Activated T-cell treated with anti-CD3 and anti-CD28 coated beads, Interleukin-2, amount 50 U/mL, for 48 hours (primary cell): Measurements from ENCODE around the gene SAP130.
"Not testable (repeated sequence)": the region's sequence is repeated elsewhere in the genome, so short reads cannot be mapped to it uniquely, and the experiment has no call there.

ENCODE experiments used
- DNase-seq, 2 experiments: peaks; one replicate each; pipeline ENCODE4 v3.0.0-alpha.2; 2020

SAP130 gene

GRCh38 chr2:127945281-127945680, 82.6 kb downstream of the SAP130 start:
- DNase-seq = no peak

GRCh38 chr2:127943186-127943585, 84.7 kb downstream of the SAP130 start:
- no peak for DNase-seq

GRCh38 chr2:127942002-127942401, 85.9 kb downstream of the SAP130 start:
- DNase-seq = no peak

DNA sequence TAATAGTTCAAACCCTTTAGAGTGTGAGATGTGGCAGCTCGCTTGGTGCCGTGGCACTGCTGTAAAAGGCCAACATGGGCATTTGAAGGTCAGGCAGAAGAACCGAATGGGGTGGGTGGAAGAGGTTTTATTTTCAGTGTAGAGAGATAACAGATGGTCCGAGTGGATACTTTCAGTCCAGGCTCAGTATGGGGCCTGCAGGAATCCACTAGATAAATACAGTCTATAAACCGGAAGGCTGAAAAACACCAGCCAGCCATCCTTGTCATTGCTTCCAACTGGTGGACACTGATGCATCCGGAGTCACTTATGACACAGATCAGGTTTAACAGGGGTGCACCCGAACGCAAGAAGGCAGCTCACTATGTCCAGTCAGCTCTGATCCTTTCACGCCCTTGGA, 86.4 kb downstream of the SAP130 start:
- DNase-seq = no peak

GRCh38 chr2:127940641-127941040, 87.2 kb downstream of the SAP130 start:
- no peak for DNase-seq

GRCh38 chr2:127935337-127935736, 92.5 kb downstream of the SAP130 start:
- DNase-seq = no peak

DNA sequence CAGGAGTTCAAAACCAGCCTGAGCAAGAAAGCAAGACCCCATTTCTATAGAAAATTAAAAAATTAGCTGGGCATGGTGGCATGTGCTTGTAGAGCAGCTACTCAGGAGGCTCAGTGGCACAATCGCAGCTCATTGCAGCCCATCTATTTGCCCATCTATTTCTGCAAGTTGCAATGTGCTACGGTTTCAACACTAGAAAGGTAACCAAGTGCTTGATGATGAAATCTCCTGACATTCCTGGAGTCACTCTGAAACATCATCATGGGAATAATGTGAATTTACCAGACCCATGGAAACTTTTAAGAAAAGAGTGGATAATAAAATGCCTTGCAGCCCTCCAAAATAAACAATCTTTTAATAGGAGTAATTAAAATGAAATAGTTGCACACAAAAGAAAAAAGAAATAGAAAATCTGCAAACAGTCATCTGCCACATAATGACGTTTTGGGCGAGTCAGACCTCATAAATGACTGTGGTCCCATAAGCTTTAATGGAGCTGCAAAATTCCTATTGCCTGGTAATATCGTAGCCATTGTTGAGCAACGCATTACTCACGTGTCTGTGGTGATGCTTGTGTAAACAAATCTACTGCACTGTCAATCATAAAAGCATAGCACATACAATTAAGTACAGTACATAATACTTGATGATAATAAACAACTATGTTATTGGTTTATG, 95.5 kb downstream of the SAP130 start:
- no peak for DNase-seq

DNA sequence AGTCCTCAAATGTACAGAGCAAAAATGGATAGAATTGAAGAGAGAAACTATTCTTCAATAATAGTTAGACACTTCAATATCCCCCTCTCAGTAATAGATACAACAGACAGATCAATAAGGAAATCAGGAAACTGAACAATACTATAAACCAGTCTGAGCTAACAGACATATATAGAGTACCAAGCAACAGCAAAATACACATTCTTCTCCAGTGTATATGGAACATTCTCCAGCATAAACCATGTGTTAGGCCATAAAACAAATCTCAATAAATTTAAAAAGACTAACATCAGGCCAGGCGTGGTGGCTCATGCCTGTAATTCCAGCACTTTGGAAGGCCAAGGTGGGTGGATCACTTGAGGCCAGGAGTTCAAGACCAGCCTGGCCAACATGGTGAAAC, 98.4 kb downstream of the SAP130 start:
- no peak for DNase-seq

DNA sequence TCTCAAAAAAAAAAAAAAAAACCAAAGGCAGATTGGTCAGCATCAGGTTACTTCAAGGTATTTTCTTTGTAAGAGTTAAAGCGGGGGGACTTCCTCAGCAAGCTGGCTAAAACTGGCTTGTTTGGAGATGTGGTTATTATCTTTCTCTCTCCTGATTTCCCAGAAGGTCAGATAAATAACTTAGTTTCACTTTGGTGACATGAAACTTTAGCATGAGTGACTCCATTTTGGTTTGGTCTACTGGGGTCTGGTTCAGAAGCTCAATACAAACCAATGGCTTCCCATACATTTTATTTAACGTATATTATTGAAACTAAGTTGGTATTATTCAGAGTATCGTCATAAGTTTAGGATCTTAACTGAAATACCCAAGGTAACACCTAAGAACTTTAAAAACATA, 100.5 kb downstream of the SAP130 start:
- no peak for DNase-seq

GRCh38 chr2:127917916-127918315, 109.9 kb downstream of the SAP130 start:
- DNase-seq = no peak

DNA sequence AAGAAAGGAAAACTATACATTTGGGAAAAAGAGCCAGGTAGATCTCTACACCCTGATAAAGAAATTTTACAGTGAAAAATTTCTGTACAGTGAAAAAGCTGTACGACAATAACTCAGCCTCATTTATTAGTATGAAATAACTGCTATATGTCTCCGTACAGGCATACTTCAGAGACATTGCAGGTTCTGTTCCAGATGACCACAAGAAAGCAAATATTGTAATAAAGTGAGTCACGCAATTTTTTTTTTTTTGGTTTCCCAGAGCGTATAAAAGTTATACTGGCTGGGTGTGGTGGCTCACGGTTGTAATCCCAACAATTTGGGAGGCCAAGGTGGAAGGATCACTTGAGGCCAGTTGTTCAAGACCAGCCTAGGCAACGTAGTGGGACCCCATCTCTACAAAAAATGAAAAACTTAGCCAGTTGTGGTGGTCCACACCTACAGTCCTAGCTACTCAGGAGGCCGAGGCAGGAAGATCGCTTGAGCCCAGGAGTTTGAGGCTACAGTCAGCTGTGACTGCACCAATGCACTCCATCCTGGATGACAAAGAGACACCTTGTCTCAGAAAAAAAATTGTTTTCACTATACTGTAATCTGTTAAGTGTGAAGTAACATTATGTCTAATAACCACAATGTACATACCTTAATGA, 113.9 kb downstream of the SAP130 start:
- DNase-seq = no peak

GRCh38 chr2:127911737-127912136, 116.1 kb downstream of the SAP130 start:
- no peak for DNase-seq

DNA sequence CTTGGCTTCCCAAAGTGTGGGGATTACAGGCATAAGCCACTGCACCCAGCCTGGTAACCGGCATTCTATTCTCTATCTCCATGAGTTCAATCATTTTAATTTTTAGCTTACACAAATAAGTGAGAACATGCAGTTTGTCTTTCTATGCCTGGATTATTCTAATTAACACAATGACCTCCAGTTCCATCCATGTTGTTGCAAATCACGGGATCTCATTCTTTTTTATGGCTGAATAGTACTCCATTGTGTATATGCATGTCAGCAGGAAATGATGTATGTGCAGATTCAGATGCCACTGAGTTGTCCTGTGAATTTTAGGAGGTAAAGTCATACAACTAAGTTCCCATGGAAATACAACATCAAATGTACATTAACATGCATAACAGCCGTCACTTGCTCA, 117.4 kb downstream of the SAP130 start:
- no peak for DNase-seq

DNA sequence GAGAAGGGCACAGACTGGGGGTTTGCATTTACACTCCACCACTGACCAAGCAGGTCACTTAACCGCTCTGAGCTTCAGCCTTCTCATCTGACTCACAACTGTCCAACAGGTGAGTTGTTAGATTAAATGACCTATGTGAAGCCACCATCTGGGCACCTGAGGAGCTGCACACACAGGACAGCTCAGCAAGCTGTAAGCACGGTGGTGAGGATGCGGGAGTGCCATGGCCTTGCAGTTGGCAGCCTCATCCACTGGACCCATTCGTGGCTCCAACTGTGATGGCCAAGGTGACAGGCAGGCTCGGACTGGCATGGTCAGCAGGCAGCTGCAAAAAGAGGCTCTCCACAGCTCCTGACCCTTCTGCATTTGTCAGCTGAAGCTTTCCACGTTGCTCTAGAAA, 118.8 kb downstream of the SAP130 start:
- no peak for DNase-seq

DNA sequence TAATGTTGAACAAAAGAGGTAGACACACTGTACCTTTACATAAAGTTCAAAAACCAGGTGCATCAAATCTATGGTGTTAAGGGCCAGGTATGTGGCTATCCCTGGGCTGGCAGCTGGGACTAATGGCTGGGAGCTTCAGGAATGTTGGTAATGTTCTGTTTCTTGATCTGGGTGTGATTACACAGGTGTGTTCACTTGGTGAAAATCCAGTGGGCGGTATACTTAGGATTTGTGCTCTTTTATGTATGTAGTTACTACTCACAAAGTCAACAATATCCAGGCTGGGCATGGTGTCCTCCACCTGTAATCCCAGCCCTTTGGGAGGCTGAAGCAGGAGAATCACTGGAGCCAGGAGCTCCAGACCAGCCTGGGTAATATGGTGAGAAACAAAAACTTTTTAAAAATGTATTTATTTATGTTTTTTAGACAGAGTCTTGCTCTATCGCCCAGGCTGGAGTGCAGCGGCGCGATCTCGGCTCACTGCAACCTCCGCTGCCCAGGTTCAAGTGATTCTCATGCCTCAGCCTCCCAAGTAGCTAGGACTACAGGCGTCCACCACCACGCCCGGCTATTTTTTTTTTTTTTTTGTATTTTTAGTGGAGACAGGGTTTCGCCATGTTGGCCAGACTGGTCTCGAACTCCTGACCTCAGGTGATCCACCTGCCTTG, 120.0 kb downstream of the SAP130 start:
- DNase-seq = not testable (repeated sequence)

GRCh38 chr2:127906206-127906926, 121.5 kb downstream of the SAP130 start:
- DNase-seq = no peak

- no peak for DNase-seq
Measured at GRCh38 chr2:127901339-127902056, 126.4 kb downstream of the SAP130 start.

DNA sequence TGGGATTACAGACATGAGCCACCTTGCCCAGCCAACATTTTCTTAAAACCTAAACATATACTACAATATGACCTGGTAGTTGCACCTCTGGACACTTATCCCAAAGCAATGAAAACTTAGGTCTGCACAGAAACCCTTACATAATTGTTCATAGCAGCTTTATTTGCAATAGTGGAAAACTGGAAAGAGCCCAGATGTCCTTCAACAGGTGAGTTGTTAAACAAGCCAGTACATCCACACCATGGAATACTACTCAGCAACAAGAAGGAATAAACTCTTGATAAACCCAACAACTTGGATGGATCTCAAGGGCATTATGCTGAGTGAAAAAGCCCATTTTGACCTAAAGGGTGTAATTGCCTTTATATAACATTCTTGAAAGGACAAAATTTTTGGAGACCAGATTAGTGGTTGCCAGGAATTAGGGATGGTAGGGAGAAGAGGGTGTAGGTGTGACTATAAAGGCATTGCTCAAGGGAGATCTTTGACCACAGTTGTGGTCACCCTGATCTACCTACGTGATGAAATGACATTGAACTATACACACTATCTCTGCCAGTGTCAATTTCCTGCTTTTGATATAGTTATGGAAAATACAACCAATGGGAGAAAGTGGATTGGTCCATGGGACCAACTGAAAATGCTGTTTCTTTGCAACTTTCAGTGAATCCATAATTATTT, 130.2 kb downstream of the SAP130 start:
- no peak for DNase-seq

DNA sequence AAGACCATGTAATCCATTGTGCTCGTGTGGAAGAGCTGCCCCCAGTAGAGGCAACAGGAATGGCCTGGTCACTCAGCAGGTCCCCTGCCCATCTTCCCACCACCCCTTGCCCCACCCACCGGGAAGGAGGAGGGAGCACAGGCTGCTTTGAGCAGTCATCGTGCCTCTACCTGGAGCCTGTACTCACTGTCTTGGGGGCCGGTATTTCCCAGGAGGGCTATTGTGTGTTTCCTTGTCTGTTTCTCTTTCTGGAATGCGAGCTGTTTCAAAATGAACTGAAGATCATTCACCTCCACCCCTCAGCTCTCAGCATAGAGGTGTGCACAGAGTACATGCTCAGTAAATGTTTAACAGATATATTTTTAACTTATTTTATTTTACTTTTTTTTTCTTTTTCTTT, 134.4 kb downstream of the SAP130 start:
- no peak for DNase-seq

DNA sequence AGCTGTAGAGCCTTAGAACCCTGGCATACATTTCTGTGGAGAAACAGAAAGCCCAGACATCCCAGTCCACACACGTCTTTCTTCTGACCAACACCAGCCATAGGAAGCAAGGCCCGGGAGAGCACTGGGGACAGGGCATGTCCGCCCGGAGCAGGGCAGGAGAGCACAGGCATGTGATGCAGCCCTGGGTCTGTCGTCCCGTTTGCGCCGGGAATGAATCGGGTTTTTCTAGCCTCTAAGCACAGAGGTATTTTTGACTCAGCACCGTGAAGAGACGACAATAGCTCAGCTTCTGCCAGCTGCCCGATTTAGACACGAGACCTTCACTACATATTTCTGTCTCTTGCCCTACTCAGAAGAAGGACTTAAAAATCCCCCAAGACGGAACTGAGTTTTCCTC, 134.8 kb downstream of the SAP130 start:
- DNase-seq = no peak

- no peak for DNase-seq
Measured at GRCh38 chr2:127891811-127892210, 136.0 kb downstream of the SAP130 start.
